ENCODE measurements around the gene SREK1IP1. TPM values are rescaled to one million over a fixed set of nuclear protein-coding genes. Genes with fewer than 3 reads are reported as not detected.

Gene SREK1IP1
- total RNA-seq, 1 donor from 2014 or later, result 37.9 TPM

DNA sequence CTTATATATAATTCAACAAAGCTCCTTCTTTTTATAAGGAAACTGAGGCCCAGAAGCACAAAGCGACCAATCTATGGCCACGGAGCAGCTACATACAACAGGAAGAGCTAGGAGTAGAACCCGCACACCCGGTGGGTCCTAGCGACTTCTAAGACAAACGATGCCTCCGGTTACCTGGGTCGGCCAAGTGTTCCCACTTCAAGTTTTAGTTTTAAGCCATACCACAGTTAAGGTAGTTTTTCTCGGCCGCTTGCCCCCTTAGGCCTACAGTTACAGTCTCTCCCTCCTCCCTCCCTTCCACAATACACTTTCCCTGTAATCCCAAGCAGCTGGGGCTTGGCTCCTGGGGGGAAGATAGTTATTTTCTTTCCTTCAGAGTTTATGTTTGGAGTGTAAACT is 533 bp downstream of the SREK1IP1 start:
- Histone ChIP-seq H3K27me3 (no peaks in the 10 kb centered on the region), H3K36me3 (peaks cover 4% of the 10 kb centered on the region), H4K20me1 (ENCODE audit: low read depth) (peaks cover 9% of the 10 kb centered on the region), H2AFZ (replicated peaks) (peak overlapping the region; percentile 99), H3K4me2 (peak overlapping the region; percentile 91), H3F3A (ENCODE audit: low read depth) (peaks cover 7% of the 10 kb centered on the region), H3K4me3 (peak overlapping the region; percentile 90), H3K79me2 (ENCODE audit: low read depth) (peaks cover 94% of the 10 kb centered on the region), H3K9ac (peak overlapping the region; percentile 99), H3K4me1 (peaks cover 31% of the 10 kb centered on the region), H3K9me3 (ENCODE audit: low read depth) (no peaks in the 10 kb centered on the region), H3K27ac (peak overlapping the region; percentile 98)
- Mint-ChIP-seq H3K9me3 (no peaks in the 10 kb centered on the region), H3K4me1 (peaks cover 25% of the 10 kb centered on the region), H3K27me3 (ENCODE audit: insufficient read depth, low read depth) (peaks cover 2% of the 10 kb centered on the region), H3K4me3 (peak overlapping the region; percentile 100), H3K27ac (peak overlapping the region; percentile 100), H3K36me3 (peaks cover 6% of the 10 kb centered on the region)
- no peak for TF ChIP-seq EZH2phosphoT487 (IDR thresholded peaks at IDR 0.05)
- TF ChIP-seq EZH2 (IDR thresholded peaks at IDR 0.05), result no peak
- TF ChIP-seq, protein P1, sequence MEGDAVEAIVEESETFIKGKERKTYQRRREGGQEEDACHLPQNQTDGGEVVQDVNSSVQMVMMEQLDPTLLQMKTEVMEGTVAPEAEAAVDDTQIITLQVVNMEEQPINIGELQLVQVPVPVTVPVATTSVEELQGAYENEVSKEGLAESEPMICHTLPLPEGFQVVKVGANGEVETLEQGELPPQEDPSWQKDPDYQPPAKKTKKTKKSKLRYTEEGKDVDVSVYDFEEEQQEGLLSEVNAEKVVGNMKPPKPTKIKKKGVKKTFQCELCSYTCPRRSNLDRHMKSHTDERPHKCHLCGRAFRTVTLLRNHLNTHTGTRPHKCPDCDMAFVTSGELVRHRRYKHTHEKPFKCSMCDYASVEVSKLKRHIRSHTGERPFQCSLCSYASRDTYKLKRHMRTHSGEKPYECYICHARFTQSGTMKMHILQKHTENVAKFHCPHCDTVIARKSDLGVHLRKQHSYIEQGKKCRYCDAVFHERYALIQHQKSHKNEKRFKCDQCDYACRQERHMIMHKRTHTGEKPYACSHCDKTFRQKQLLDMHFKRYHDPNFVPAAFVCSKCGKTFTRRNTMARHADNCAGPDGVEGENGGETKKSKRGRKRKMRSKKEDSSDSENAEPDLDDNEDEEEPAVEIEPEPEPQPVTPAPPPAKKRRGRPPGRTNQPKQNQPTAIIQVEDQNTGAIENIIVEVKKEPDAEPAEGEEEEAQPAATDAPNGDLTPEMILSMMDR (IDR thresholded peaks at IDR 0.05), result no peak
- peak; percentile 32 for DNase-seq (ENCODE audit: low spot score)

- peaks cover 7% of the 10 kb centered on the region for H3K36me3 ChIP-seq
- H3K9ac ChIP-seq, result peak overlapping the region; percentile 99
- Mint-ChIP-seq H3K27me3 (ENCODE audit: insufficient read depth, low read depth) (peaks cover 2% of the 10 kb centered on the region), H3K4me1 (peaks cover 25% of the 10 kb centered on the region), H3K36me3 (peaks cover 6% of the 10 kb centered on the region), H3K9me3 (no peaks in the 10 kb centered on the region), H3K27ac (no peak overlapping the region), H3K4me3 (peak overlapping the region; percentile 100)
- peaks cover 38% of the 10 kb centered on the region for H3K4me1 ChIP-seq
- H3F3A ChIP-seq (ENCODE audit: low read depth), result peaks cover 14% of the 10 kb centered on the region
- TF ChIP-seq, protein P1 (IDR thresholded peaks at IDR 0.05), result no peak
- TF ChIP-seq EZH2phosphoT487 (IDR thresholded peaks at IDR 0.05), result no peak
- no peak for TF ChIP-seq EZH2 (IDR thresholded peaks at IDR 0.05)
- H3K4me3 ChIP-seq, result peak overlapping the region; percentile 90
- no peak overlapping the region for H2AFZ ChIP-seq (replicated peaks)
- no peaks in the 10 kb centered on the region for H3K9me3 ChIP-seq (ENCODE audit: low read depth)
- H4K20me1 ChIP-seq (ENCODE audit: low read depth), result peaks cover 9% of the 10 kb centered on the region
- H3K27me3 ChIP-seq, result no peaks in the 10 kb centered on the region
- peaks cover 96% of the 10 kb centered on the region for H3K79me2 ChIP-seq (ENCODE audit: low read depth)
- no peak overlapping the region for H3K27ac ChIP-seq
- no peak for DNase-seq (ENCODE audit: low spot score)
- H3K4me2 ChIP-seq, result peak overlapping the region; percentile 91
Measured at GRCh38 chr5:64766941-64767340, 1.6 kb downstream of the SREK1IP1 start.

GRCh38 chr5:64765804-64766504 is 2.5 kb downstream of the SREK1IP1 start:
- H4K20me1 ChIP-seq (ENCODE audit: low read depth), result peaks cover 9% of the 10 kb centered on the region
- H3K4me3 ChIP-seq, result peak overlapping the region; percentile 90
- H3K9me3 ChIP-seq (ENCODE audit: low read depth), result no peaks in the 10 kb centered on the region
- H3K4me3 Mint-ChIP-seq, result peak overlapping the region; percentile 5
- peaks cover 6% of the 10 kb centered on the region for H3K36me3 Mint-ChIP-seq
- peaks cover 24% of the 10 kb centered on the region for H3F3A ChIP-seq (ENCODE audit: low read depth)
- H3K4me1 ChIP-seq, result peaks cover 48% of the 10 kb centered on the region
- no peak overlapping the region for H3K27ac Mint-ChIP-seq
- no peak overlapping the region for H3K9ac ChIP-seq
- DNase-seq (ENCODE audit: low spot score), result no peak
- H3K27me3 ChIP-seq, result no peaks in the 10 kb centered on the region
- H3K36me3 ChIP-seq, result peaks cover 11% of the 10 kb centered on the region
- no peaks in the 10 kb centered on the region for H3K9me3 Mint-ChIP-seq
- peaks cover 2% of the 10 kb centered on the region for H3K27me3 Mint-ChIP-seq (ENCODE audit: insufficient read depth, low read depth)
- H2AFZ ChIP-seq (replicated peaks), result no peak overlapping the region
- peaks cover 96% of the 10 kb centered on the region for H3K79me2 ChIP-seq (ENCODE audit: low read depth)
- TF ChIP-seq, protein P1 (IDR thresholded peaks at IDR 0.05), result no peak
- TF ChIP-seq EZH2phosphoT487 (IDR thresholded peaks at IDR 0.05) (no peak), EZH2 (IDR thresholded peaks at IDR 0.05) (no peak)
- peaks cover 27% of the 10 kb centered on the region for H3K4me1 Mint-ChIP-seq
- H3K27ac ChIP-seq, result no peak overlapping the region
- peak overlapping the region; percentile 91 for H3K4me2 ChIP-seq
